ENCODE results near the gene SFXN4. TPM values are rescaled to one million over a fixed set of nuclear protein-coding genes. Genes with fewer than 3 reads are reported as not detected.
"Not testable (repeated sequence)": the region's sequence is repeated elsewhere in the genome, so short reads cannot be mapped to it uniquely, and the experiment has no call there.

Gene SFXN4
- total and polyA plus RNA-seq, 2 donors from 2014 or later, result 21.9 to 59.7 TPM

DNA sequence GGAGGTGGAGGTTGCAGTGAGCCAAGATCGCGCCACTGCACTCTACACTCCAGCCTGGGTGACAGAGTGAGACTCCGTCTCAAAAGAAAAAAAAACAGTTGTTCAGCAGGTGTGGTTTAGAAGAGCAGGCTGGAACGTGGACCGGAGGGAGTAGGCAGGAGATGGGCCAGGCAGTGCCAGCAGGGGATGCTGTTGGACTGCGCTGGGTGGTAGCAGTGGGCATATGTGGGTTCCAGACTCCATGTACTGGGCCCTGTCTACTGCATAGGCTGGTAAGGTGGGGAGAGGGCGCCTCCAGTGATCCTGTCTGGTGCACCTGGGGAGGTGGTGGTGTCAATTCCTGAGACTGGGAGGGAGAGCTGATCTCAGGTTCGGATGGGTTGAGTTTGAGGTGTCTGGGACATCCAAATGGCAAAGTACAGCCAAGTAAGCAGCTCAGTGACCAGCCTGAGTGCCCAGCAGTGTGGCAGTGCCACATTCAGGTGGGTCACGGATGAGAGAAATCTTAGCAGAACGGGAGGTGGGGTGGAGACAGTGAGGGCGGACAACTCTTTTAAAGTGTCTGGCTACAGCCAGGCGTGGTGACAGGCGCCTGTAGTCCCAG, 25.9 kb downstream of the SFXN4 start:
- H3K27me3 ChIP-seq (ENCODE audit: control insufficient read depth, insufficient read depth, low read length), result no peaks in the 10 kb centered on the region
- no peak overlapping the region for H3K27ac ChIP-seq (ENCODE audit: low read depth in 2 of 2, low read length in 2 of 2)
- DNase-seq (peak in 4 of 5 donors; percentile 52 to 59 (median 56)), FAIRE-seq (no peak)
- no peaks in the 10 kb centered on the region for H3K9me3 ChIP-seq (ENCODE audit: control insufficient read depth in 2 of 3, insufficient read depth in 1 of 3, low read length in 3 of 3)
- TF ChIP-seq, protein P1, sequence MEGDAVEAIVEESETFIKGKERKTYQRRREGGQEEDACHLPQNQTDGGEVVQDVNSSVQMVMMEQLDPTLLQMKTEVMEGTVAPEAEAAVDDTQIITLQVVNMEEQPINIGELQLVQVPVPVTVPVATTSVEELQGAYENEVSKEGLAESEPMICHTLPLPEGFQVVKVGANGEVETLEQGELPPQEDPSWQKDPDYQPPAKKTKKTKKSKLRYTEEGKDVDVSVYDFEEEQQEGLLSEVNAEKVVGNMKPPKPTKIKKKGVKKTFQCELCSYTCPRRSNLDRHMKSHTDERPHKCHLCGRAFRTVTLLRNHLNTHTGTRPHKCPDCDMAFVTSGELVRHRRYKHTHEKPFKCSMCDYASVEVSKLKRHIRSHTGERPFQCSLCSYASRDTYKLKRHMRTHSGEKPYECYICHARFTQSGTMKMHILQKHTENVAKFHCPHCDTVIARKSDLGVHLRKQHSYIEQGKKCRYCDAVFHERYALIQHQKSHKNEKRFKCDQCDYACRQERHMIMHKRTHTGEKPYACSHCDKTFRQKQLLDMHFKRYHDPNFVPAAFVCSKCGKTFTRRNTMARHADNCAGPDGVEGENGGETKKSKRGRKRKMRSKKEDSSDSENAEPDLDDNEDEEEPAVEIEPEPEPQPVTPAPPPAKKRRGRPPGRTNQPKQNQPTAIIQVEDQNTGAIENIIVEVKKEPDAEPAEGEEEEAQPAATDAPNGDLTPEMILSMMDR (IDR thresholded peaks at IDR 0.05; ENCODE audit: borderline replicate concordance, extremely low read depth, insufficient read depth), result peak; percentile 63
- no peak overlapping the region for H3K4me3 ChIP-seq (ENCODE audit: low read length in 3 of 3)
- no peak overlapping the region for H3K9ac ChIP-seq (ENCODE audit: low read length in 3 of 3)
- intact Hi-C loops (cut with DNase I), result no loop called here
- no peaks in the 10 kb centered on the region for H3K36me3 ChIP-seq (ENCODE audit: control insufficient read depth in 2 of 3, insufficient read depth in 3 of 3, low read length in 3 of 3)
- H3K4me1 ChIP-seq (ENCODE audit: control insufficient read depth in 2 of 3, insufficient read depth in 2 of 3, low read depth in 1 of 3, low read length in 3 of 3), result peaks cover 0 to 2% (median 0%) of the 10 kb centered on the region in 3 donors

- TF ChIP-seq, protein P1 (IDR thresholded peaks at IDR 0.05; ENCODE audit: borderline replicate concordance, extremely low read depth, insufficient read depth), result no peak
- H3K27me3 ChIP-seq (ENCODE audit: control insufficient read depth, insufficient read depth, low read length), result no peaks in the 10 kb centered on the region
- no peak overlapping the region for H3K4me3 ChIP-seq (ENCODE audit: low read length in 3 of 3)
- H3K4me1 ChIP-seq (ENCODE audit: control insufficient read depth in 2 of 3, insufficient read depth in 2 of 3, low read depth in 1 of 3, low read length in 3 of 3), result peaks cover 0 to 2% (median 0%) of the 10 kb centered on the region in 3 donors
- intact Hi-C loops (cut with DNase I), result no loop called here
- no peaks in the 10 kb centered on the region for H3K9me3 ChIP-seq (ENCODE audit: control insufficient read depth in 2 of 3, insufficient read depth in 1 of 3, low read length in 3 of 3)
- no peak overlapping the region for H3K27ac ChIP-seq (ENCODE audit: low read depth in 2 of 2, low read length in 2 of 2)
- FAIRE-seq (no peak), DNase-seq (no peak)
- H3K36me3 ChIP-seq (ENCODE audit: control insufficient read depth in 2 of 3, insufficient read depth in 3 of 3, low read length in 3 of 3), result peaks cover 0 to 2% (median 0%) of the 10 kb centered on the region in 3 donors
- H3K9ac ChIP-seq (ENCODE audit: low read length in 3 of 3), result no peak overlapping the region
These were observed 26.9 kb downstream of the SFXN4 start for GRCh38 chr10:119138346-119139306.

- H3K9ac ChIP-seq (ENCODE audit: low read length in 3 of 3); intact Hi-C loops (cut with DNase I); H3K27ac ChIP-seq (ENCODE audit: low read depth in 2 of 2, low read length in 2 of 2); FAIRE-seq; DNase-seq; H3K36me3 ChIP-seq (ENCODE audit: control insufficient read depth in 2 of 3, insufficient read depth in 3 of 3, low read length in 3 of 3); H3K4me3 ChIP-seq (ENCODE audit: low read length in 3 of 3); H3K27me3 ChIP-seq (ENCODE audit: control insufficient read depth, insufficient read depth, low read length); H3K4me1 ChIP-seq (ENCODE audit: control insufficient read depth in 2 of 3, insufficient read depth in 2 of 3, low read depth in 1 of 3, low read length in 3 of 3); H3K9me3 ChIP-seq (ENCODE audit: control insufficient read depth in 2 of 3, insufficient read depth in 1 of 3, low read length in 3 of 3): not testable (repeated sequence)
These were observed 27.6 kb downstream of the SFXN4 start for GRCh38 chr10:119137878-119138277.

DNA sequence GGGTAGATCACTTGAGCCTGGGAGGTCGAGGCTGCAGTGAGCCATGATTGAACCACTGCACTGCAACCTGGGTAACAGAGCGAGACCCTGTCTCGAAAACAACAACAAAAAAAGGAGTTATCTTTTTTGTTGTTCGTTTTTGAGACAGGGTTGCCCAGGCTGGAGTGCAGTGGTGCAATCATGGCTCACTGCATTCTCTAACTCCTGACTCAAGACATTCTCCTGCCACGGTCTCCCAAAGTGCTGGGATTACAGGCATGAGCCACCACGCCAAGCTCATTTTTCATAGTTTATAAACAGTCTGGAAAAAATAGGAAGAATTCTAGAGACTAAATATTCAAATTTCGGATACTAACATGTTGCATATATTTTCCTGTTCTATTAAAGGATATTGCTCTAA, 29.4 kb downstream of the SFXN4 start:
- H3K4me3 ChIP-seq (ENCODE audit: low read length in 3 of 3), result no peak overlapping the region

More for the DNA sequence above, 29.4 kb downstream of the SFXN4 start:
- H3K4me1 ChIP-seq (ENCODE audit: control insufficient read depth in 2 of 3, insufficient read depth in 2 of 3, low read depth in 1 of 3, low read length in 3 of 3), result peaks cover 0 to 2% (median 0%) of the 10 kb centered on the region in 3 donors
- no peak overlapping the region for H3K27ac ChIP-seq (ENCODE audit: low read depth in 2 of 2, low read length in 2 of 2)
- H3K9me3 ChIP-seq (ENCODE audit: control insufficient read depth in 2 of 3, insufficient read depth in 1 of 3, low read length in 3 of 3), result no peaks in the 10 kb centered on the region
- no peak overlapping the region for H3K9ac ChIP-seq (ENCODE audit: low read length in 3 of 3)
- DNase-seq (no peak), FAIRE-seq (no peak)
- H3K27me3 ChIP-seq (ENCODE audit: control insufficient read depth, insufficient read depth, low read length), result no peaks in the 10 kb centered on the region
- H3K36me3 ChIP-seq (ENCODE audit: control insufficient read depth in 2 of 3, insufficient read depth in 3 of 3, low read length in 3 of 3), result peaks cover 2 to 7% (median 5%) of the 10 kb centered on the region in 3 donors
- intact Hi-C loops (cut with DNase I), result no loop called here
- TF ChIP-seq, protein P1 (IDR thresholded peaks at IDR 0.05; ENCODE audit: borderline replicate concordance, extremely low read depth, insufficient read depth), result no peak
